GM10266 (cell line): ENCODE results near the gene ABCC12.
A peak's percentile ranks its signal among the peaks of the same experiment; 100 is the strongest.

Source experiments
- DNase-seq: peaks from one replicate; pipeline ENCODE4 v3.0.0; 2012; ENCODE audit errors: extremely low spot score
- TF ChIP-seq, protein P1 (sequence below): IDR thresholded peaks from 2 replicates; pipeline ENCODE4 v1.5.1; 2012; ENCODE audit warnings: mild to moderate bottlenecking, low read depth; ENCODE audit not compliant: control insufficient read depth, insufficient read depth; ENCODE audit errors: missing control alignments

The ABCC12 gene

DNA sequence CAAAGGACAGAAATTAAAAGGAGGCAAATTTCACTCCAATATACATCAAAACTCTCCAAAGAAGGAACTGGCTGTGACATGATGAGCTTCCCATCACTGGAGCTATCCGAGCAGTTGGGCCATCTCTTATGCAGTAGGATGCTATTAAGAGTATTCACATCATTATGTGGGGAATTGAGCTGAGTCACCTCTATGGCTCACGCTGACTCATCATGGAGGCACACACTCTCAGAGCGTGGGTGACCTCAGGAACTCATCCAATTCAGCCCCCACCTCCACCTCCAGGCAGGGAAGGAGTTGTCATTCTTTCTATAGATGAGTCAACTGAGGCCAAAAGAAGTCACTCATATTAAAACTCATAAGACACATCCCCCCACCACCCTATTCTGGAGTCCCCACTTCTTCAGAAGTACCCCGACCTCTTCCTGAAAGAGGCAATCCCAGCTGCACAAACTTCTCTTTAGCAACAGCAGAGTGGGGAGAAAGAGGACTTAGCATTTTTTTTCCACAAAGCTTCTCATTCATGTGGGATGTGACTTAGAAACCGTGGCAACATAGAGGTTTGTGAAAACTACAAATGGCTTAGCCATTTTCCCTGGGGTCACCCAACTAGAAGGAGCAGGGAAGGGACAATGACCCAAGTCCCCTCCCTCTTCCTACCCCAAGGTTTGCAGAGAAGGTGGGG is 32.5 kb downstream of the ABCC12 start:
- peak; percentile 49 for DNase-seq
- TF ChIP-seq, protein P1, sequence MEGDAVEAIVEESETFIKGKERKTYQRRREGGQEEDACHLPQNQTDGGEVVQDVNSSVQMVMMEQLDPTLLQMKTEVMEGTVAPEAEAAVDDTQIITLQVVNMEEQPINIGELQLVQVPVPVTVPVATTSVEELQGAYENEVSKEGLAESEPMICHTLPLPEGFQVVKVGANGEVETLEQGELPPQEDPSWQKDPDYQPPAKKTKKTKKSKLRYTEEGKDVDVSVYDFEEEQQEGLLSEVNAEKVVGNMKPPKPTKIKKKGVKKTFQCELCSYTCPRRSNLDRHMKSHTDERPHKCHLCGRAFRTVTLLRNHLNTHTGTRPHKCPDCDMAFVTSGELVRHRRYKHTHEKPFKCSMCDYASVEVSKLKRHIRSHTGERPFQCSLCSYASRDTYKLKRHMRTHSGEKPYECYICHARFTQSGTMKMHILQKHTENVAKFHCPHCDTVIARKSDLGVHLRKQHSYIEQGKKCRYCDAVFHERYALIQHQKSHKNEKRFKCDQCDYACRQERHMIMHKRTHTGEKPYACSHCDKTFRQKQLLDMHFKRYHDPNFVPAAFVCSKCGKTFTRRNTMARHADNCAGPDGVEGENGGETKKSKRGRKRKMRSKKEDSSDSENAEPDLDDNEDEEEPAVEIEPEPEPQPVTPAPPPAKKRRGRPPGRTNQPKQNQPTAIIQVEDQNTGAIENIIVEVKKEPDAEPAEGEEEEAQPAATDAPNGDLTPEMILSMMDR = no peak

DNA sequence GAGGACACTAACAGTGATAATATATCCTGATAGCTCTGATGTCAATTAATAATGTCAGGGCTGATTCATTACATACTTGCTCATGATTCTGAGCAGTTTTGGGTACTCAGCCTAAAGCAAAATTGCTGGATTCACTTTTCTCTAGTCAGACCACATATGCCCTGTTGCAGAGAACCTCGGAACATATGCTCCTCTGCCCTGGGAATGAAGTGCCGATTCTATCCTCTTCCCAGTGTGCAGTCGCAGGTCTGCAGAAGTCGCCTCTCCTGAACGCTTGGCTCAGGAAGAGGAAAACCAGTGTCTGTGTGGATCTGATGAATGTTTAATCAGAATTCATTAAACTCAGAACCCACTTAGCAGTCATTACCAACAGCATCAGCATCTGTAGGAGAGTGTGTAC is 34.5 kb downstream of the ABCC12 start:
- no peak for DNase-seq
- TF ChIP-seq, protein P1 = no peak

DNA sequence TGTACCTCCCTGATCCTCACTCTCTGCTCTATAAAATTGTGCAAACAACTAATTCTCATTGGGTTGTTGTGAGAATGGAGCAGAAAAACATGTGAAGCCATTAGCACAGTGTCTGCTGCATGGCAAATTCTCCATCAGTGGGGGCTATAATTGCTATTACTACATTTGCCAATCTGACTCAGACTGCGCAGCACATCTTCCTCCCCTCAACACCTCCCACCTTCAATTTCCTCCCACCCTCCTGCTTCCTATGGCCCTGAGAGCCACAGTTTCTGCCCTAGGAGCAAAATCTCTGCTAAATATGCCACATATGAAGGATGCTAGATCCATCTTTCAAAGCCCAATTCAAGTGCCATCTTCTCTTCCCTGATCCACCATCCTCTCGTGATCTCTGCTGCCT is 37.0 kb downstream of the ABCC12 start:
- DNase-seq = no peak

DNA sequence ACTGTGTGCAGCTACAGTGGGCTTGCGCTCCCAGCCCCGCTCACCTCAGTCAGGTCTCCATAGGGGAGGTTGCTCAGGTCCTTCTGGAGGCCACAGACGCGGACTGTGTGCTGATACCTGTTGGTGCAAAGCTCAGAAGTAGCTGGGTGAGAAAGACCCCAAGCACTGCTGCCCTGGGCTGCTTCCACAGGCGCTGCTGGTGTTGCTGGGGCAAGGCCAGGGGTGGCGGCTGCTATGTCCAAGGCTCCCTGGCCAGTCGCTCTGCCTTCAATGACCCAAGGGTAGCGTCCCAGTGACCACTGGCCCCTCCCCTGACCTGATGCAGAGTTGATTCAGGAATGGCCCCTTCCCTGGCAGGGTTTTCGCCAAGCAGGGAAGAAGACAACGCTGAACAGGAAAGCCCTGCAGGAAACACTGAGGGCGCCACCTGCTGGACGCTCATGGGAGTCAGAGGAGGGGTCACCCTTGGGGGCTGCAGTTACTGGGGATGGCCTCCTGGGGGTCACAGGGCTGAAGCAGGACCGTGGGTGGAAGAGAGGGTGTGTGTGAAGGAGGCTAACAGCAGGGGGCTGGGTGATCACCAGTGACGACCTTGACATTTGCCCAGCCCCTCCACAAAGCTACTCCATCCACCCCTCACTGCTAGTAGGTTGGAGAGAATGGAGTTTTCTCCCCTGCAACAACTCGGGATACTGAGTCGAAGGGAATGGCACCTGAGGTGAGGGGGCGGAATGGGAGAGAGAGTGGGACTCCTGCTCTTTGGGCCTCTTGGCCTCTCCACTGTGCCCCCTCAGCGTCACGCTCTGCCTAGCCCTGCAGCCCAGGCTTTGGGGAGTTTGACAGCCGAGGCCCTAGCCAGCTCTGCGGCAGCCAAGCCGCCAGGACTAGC is 38.3 kb downstream of the ABCC12 start:
- DNase-seq = peak; percentile 68
- TF ChIP-seq, protein P1 = peak; percentile 85

More for the DNA sequence above, 37.0 kb downstream of the ABCC12 start:
- TF ChIP-seq, protein P1 = no peak

DNA sequence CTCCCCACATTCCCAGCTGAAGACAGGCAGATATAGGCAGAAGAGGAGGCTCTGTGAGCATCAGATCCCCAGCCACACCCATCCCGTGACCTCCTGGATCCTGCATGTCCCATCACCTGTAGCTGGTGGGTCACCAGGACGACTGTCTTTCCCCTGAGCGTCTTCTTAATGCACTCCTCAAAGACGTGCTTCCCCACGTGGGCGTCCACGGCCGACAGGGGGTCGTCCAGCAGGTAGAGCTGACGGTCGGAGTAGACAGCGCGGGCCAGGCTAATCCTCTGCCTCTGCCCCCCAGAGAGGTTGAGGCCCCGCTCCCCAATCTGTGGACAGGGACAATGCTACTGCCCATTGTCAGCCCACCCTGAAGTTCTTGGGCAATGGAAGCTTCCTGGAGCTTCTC is 40.5 kb downstream of the ABCC12 start:
- DNase-seq = no peak
- TF ChIP-seq, protein P1 = no peak

DNA sequence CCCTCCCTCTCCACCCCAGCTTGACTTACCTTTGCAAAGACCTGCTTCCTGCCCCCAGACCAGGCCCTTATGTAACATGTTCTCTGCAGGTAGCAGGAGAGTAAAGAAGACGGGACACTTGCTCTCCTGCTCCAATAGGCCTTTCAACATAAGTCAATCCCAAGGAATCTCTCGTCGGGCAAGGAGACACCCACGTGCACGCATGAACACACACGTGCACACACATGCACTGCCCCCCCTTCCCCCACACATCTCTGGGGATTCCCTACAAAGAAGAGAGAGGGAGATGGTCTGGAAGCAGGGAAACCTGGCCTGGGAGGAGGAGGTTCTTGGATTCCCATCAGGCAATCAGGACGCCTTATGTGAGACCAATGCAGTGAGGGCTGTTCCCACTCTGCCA is 41.4 kb downstream of the ABCC12 start:
- no peak for DNase-seq
- TF ChIP-seq, protein P1 = no peak

DNA sequence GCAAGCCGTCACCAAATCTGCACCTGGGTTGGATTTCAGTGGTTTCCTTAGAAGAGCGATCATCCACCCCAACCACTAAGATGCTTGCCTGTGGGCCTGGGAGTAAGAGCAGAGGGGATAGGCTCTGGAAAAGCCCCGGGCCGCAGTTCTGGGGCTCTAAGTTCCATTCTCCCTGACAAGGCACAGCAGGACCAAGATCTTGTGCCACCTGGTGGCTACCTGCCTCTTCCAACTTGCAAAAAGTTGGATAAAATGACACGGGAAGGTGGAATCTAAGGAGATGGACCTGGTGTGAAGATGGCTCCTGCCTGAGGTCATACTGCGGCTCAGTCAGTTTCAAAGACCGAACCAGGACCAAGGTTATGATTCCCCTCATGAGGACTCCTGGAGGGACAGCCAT is 42.3 kb downstream of the ABCC12 start:
- TF ChIP-seq, protein P1 = peak; percentile 46
- DNase-seq = no peak
